ENCODE measurements around the gene BSND. TPM values are rescaled to one million over a fixed set of nuclear protein-coding genes. Genes with fewer than 3 reads are reported as not detected.

The BSND gene
- total RNA-seq, 1 donor from 2014 or later, result not detected

- TF ChIP-seq, protein P1, sequence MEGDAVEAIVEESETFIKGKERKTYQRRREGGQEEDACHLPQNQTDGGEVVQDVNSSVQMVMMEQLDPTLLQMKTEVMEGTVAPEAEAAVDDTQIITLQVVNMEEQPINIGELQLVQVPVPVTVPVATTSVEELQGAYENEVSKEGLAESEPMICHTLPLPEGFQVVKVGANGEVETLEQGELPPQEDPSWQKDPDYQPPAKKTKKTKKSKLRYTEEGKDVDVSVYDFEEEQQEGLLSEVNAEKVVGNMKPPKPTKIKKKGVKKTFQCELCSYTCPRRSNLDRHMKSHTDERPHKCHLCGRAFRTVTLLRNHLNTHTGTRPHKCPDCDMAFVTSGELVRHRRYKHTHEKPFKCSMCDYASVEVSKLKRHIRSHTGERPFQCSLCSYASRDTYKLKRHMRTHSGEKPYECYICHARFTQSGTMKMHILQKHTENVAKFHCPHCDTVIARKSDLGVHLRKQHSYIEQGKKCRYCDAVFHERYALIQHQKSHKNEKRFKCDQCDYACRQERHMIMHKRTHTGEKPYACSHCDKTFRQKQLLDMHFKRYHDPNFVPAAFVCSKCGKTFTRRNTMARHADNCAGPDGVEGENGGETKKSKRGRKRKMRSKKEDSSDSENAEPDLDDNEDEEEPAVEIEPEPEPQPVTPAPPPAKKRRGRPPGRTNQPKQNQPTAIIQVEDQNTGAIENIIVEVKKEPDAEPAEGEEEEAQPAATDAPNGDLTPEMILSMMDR (IDR thresholded peaks at IDR 0.05; ENCODE audit: borderline replicate concordance), result no peak
- intact Hi-C loops (cut with micrococcal nuclease), result no loop called here
- no peak for DNase-seq
- Histone ChIP-seq H3K9me3 (replicated peaks) (no peaks in the 10 kb centered on the region), H3K27me3 (ENCODE audit: low read depth) (peaks cover 29% of the 10 kb centered on the region), H3K27ac (replicated peaks) (no peak overlapping the region), H3K36me3 (no peaks in the 10 kb centered on the region), H3K4me1 (peaks cover 13% of the 10 kb centered on the region), H3K4me3 (no peak overlapping the region)
Measured at GRCh38 chr1:55045430-55045829, 46.7 kb downstream of the BSND start.

DNA sequence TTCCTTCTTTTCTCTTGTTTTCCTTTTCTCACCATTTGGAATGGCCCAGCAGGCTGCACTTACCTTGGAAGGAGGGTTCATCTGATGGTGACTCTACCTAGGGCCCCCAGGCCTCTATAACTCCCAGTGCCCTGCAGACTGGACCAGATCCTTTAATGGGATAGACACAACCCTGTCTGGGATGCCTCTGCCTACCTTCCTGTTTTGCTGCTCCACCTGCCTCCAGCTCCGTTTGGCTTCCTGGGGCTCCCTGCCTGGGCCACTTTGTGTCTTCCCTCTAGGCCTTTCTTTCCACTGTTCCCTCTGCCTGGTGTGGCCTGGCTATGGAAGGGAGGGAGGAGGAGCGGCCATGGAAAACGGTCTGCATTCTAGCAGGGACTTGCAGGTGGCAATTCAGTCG, 48.1 kb downstream of the BSND start:
- Histone ChIP-seq H3K9me3 (replicated peaks) (no peaks in the 10 kb centered on the region), H3K4me3 (no peak overlapping the region), H3K4me1 (peaks cover 22% of the 10 kb centered on the region), H3K27me3 (ENCODE audit: low read depth) (peaks cover 15% of the 10 kb centered on the region), H3K27ac (replicated peaks) (no peak overlapping the region), H3K36me3 (no peaks in the 10 kb centered on the region)
- intact Hi-C loops (cut with micrococcal nuclease), result no loop called here
- TF ChIP-seq, protein P1 (IDR thresholded peaks at IDR 0.05; ENCODE audit: borderline replicate concordance), result no peak
- DNase-seq, result no peak

DNA sequence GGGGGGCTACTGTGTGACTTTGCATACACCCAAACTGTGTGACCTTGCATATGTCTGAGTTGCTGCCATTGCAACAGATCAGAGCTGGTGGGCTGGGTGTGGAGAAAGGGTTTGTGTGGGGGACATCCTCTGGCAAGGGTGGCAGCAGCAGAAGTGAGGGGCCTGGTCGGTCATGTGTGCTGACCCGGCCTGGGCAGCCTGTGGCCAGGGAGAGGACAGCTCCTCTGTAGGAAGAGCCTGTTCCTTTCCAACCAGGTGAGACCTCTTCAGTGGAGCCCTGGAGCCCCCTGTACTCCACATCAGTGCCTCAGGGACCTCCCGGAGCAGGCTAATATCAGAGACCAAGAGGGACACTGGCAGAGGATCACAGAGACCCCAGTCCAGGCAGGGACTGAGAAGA, 48.9 kb downstream of the BSND start:
- H3K4me1 ChIP-seq, result peaks cover 25% of the 10 kb centered on the region
- H3K9me3 ChIP-seq (replicated peaks), result no peaks in the 10 kb centered on the region
- TF ChIP-seq, protein P1 (IDR thresholded peaks at IDR 0.05; ENCODE audit: borderline replicate concordance), result no peak
- no peak for DNase-seq
- intact Hi-C loops (cut with micrococcal nuclease), result no loop called here
- no peak overlapping the region for H3K27ac ChIP-seq (replicated peaks)
- H3K36me3 ChIP-seq, result no peaks in the 10 kb centered on the region
- no peak overlapping the region for H3K4me3 ChIP-seq
- peaks cover 7% of the 10 kb centered on the region for H3K27me3 ChIP-seq (ENCODE audit: low read depth)

DNA sequence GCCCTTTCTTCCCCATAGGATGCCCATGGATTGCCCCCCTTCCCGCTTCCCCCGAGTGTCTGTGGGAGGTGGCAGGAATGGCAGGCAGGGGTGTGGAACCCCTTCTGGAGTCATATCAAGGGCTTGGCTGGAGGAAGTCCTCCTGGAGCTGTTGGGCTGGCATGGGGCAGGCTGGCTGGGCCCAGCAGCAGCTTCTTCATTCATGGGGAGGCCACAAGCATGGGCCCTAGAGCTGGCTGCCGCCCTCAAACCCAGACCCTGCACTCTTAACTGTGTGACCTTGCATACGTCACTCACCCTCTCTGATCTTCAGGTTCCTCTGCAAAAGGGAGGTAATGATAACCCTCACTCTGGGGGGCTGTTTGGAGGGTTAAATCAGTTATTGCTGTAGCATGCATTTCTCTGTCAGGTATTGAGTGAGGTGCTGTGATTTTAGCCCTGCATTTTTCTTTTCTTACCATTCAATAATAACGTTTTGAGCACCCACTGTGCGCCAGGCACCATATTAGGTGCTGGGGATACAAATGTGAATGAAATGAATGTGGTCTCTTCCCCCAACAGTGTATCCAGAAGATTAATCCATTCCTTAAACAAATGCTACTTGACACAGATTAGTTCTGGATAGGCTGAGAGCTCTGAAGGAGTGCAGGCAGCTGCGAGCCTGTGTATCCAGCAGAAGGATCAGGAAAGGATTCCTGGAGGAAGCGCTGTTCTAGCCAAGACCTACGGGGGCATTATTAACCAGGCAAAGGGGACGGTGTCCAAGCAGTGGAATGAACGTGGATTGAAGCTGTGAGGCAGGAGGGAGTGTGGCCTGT, 49.9 kb downstream of the BSND start:
- no peak for DNase-seq
- intact Hi-C loops (cut with micrococcal nuclease), result no loop called here

DNA sequence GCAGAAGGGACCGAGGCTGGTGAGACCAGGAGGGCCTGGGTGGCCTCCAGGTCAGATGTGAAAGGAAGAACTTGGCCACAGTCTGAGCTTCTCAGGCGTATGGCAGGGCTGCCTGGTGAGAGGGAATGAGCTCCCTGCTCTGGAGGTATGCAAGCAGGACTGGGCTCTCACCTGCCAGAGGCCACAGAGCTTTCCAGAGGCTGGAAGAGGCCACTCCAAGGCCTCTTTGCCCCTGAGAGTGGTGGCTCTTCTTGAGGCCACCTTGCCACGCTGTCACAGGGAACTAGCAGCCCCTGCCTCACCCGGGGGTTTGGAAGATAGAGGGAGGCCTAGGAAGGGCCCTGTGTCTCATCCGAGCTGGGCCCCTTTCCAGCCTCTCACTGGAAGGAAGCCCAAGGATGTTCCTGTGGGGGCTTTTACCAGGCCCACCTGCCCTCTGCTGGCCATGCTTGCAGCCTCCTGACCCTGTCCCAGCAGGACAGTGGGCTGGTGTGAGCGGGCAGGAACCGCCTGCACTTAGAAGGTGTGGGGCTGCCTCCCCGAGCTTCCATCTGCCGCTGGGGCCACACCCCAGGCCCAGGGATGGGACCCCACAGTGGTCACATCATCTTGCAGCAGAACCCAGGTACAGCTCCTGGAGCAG, 50.7 kb downstream of the BSND start:
- intact Hi-C loops (cut with micrococcal nuclease), result no loop called here
- no peak for DNase-seq
- TF ChIP-seq, protein P1 (IDR thresholded peaks at IDR 0.05; ENCODE audit: borderline replicate concordance), result no peak
- no peak overlapping the region for H3K4me3 ChIP-seq
- H3K9me3 ChIP-seq (replicated peaks), result no peaks in the 10 kb centered on the region
- H3K27ac ChIP-seq (replicated peaks), result no peak overlapping the region
- H3K4me1 ChIP-seq, result peaks cover 36% of the 10 kb centered on the region
- peaks cover 5% of the 10 kb centered on the region for H3K27me3 ChIP-seq (ENCODE audit: low read depth)
- H3K36me3 ChIP-seq, result no peaks in the 10 kb centered on the region

More for the DNA sequence above, 49.9 kb downstream of the BSND start:
- Histone ChIP-seq H3K4me3 (no peak overlapping the region), H3K27me3 (ENCODE audit: low read depth) (peaks cover 5% of the 10 kb centered on the region), H3K36me3 (no peaks in the 10 kb centered on the region), H3K9me3 (replicated peaks) (no peaks in the 10 kb centered on the region), H3K27ac (replicated peaks) (no peak overlapping the region), H3K4me1 (peaks cover 36% of the 10 kb centered on the region)
- TF ChIP-seq, protein P1 (IDR thresholded peaks at IDR 0.05; ENCODE audit: borderline replicate concordance), result no peak
